Osteoblast (primary cell): Measurements from ENCODE around the gene TLL2. TPM values are rescaled to one million over a fixed set of nuclear protein-coding genes. Genes with fewer than 3 reads are reported as not detected.

Experiments used
- total RNA-seq: library from RNA; depleted of rRNA; stranded (reverse); fragments of >200 nt; gene quantifications from 2 replicates; pipeline ENCODE4 v1.2.3, GENCODE V29; 2012

Gene TLL2
- total RNA-seq, 1 donor: 0.36 TPM

Other genes starting within 250 kb of the TLL2 start
- gene BLNK, start 242.4 kb downstream of the TLL2 start, total RNA-seq: under 0.01 and 0.36 TPM in 2 replicates
- not detected in 2 replicates for gene DNTT, start 209.5 kb downstream of the TLL2 start, total RNA-seq
- gene OPALIN, start 154.9 kb downstream of the TLL2 start, total RNA-seq: not detected in 2 replicates
- 118 and 124 TPM in 2 replicates for gene TM9SF3, start 73.1 kb upstream of the TLL2 start, total RNA-seq
- 0.36 and 0.88 TPM in 2 replicates for gene PIK3AP1, start 206.6 kb upstream of the TLL2 start, total RNA-seq